Transverse colon (tissue), 4 donors: ENCODE measurements around the gene SIK3.

ENCODE experiments used
- CTCF ChIP-seq, 5 experiments: fragments of 200-600 bp in 3 of 5; fragments of 450-650 bp in 2 of 5; sonication (generic) in 3 of 5; IDR thresholded peaks; 1 replicate in 2 of 5; 2 replicates in 3 of 5; pipeline ENCODE4 v1.5.1; 2016 to 2017; ENCODE audit warnings: antibody characterized with exemption in 5 of 5, inconsistent platforms in 3 of 5, mild to moderate bottlenecking in 2 of 5, moderate library complexity in 1 of 5
- POLR2A ChIP-seq: fragments of 450-650 bp; IDR thresholded peaks from one replicate; pipeline ENCODE4 v1.6.1; 2016; ENCODE audit warnings: antibody characterized with exemption, mild to moderate bottlenecking, moderate library complexity
- POLR2AphosphoS5 ChIP-seq, 3 donors: sonication (generic); formaldehyde crosslinking; IDR thresholded peaks; one replicate each; pipeline ENCODE4 v1.6.1; 2016; ENCODE audit warnings: antibody characterized with exemption in 3 of 3

GRCh38 chr11:117100556-117100955, 2.3 kb upstream of the SIK3 start:
- TF ChIP-seq CTCF (IDR thresholded peaks at IDR 0.05) = no peak
- no peak for TF ChIP-seq POLR2A
- no peak for TF ChIP-seq POLR2AphosphoS5 (IDR thresholded peaks at IDR 0.05)
